ENCODE results near the gene ADGRG3. TPM values are rescaled to one million over a fixed set of nuclear protein-coding genes. Genes with fewer than 3 reads are reported as not detected.

ADGRG3 gene
- total and polyA plus RNA-seq, 2 experiments from 2014 or later: not detected

GRCh38 chr16:57660715-57661463, 7.2 kb upstream of the ADGRG3 start:
- Histone ChIP-seq H3K4me1 (ENCODE audit: insufficient read depth) (no peaks in the 10 kb centered on the region), H3K9me3 (ENCODE audit: low read depth) (no peaks in the 10 kb centered on the region), H3K4me2 (no peak overlapping the region), H3K27me3 (no peaks in the 10 kb centered on the region), H3K4me3 (no peak overlapping the region), H3K79me2 (no peaks in the 10 kb centered on the region), H3K27ac (no peak overlapping the region), H4K20me1 (ENCODE audit: insufficient read depth, poor library complexity, severe bottlenecking) (no peaks in the 10 kb centered on the region), H3K36me3 (replicated peaks; ENCODE audit: insufficient read depth, low read depth) (no peaks in the 10 kb centered on the region), H3K9me2 (replicated peaks; ENCODE audit: insufficient read depth) (no peaks in the 10 kb centered on the region), H2AFZ (no peak overlapping the region)
- no peak for TF ChIP-seq EZH2 (IDR thresholded peaks at IDR 0.05; ENCODE audit: borderline replicate concordance)
- no peak for DNase-seq (ENCODE audit: low spot score)
- WGBS (ENCODE audit: low lambda C conversion rate, missing lambda C conversion rate): 96% methylated on average over 11 of the region's 11 CpGs

GRCh38 chr16:57661510-57661909, 6.6 kb upstream of the ADGRG3 start:
- no peak overlapping the region for H2AFZ ChIP-seq
- no peaks in the 10 kb centered on the region for H4K20me1 ChIP-seq (ENCODE audit: insufficient read depth, poor library complexity, severe bottlenecking)
- no peaks in the 10 kb centered on the region for H3K4me1 ChIP-seq (ENCODE audit: insufficient read depth)
- no peaks in the 10 kb centered on the region for H3K79me2 ChIP-seq
- H3K27ac ChIP-seq: no peak overlapping the region
- H3K4me3 ChIP-seq: no peak overlapping the region
- H3K36me3 ChIP-seq (replicated peaks; ENCODE audit: insufficient read depth, low read depth): no peaks in the 10 kb centered on the region
- no peaks in the 10 kb centered on the region for H3K9me2 ChIP-seq (replicated peaks; ENCODE audit: insufficient read depth)
- no peaks in the 10 kb centered on the region for H3K27me3 ChIP-seq
- TF ChIP-seq EZH2 (IDR thresholded peaks at IDR 0.05; ENCODE audit: borderline replicate concordance): no peak
- no peak for TF ChIP-seq EZH2phosphoT487 (IDR thresholded peaks at IDR 0.05; ENCODE audit: low read depth, severe bottlenecking, unreplicated experiment)
- TF ChIP-seq CTCF (IDR thresholded peaks at IDR 0.05; ENCODE audit: poor library complexity): no peak
- 75% methylated on average over 7 of the region's 7 CpGs for WGBS (ENCODE audit: low lambda C conversion rate, missing lambda C conversion rate)
- no peaks in the 10 kb centered on the region for H3K9me3 ChIP-seq (ENCODE audit: low read depth)
- no peak for DNase-seq (ENCODE audit: low spot score)
- no peak overlapping the region for H3K4me2 ChIP-seq

- Histone ChIP-seq H3K27ac (no peak overlapping the region), H3K9me2 (replicated peaks; ENCODE audit: insufficient read depth) (no peaks in the 10 kb centered on the region), H2AFZ (no peak overlapping the region), H3K9me3 (ENCODE audit: low read depth) (no peaks in the 10 kb centered on the region), H3K79me2 (no peaks in the 10 kb centered on the region), H3K4me1 (ENCODE audit: insufficient read depth) (no peaks in the 10 kb centered on the region), H4K20me1 (ENCODE audit: insufficient read depth, poor library complexity, severe bottlenecking) (no peaks in the 10 kb centered on the region), H3K36me3 (replicated peaks; ENCODE audit: insufficient read depth, low read depth) (no peaks in the 10 kb centered on the region), H3K27me3 (no peaks in the 10 kb centered on the region), H3K4me3 (no peak overlapping the region), H3K4me2 (no peak overlapping the region)
- DNase-seq (ENCODE audit: low spot score): no peak
- 93% methylated on average over 20 of the region's 20 CpGs for WGBS (ENCODE audit: low lambda C conversion rate, missing lambda C conversion rate)
- TF ChIP-seq EZH2 (IDR thresholded peaks at IDR 0.05; ENCODE audit: borderline replicate concordance): no peak
- TF ChIP-seq EZH2phosphoT487 (IDR thresholded peaks at IDR 0.05; ENCODE audit: low read depth, severe bottlenecking, unreplicated experiment): no peak
- no peak for TF ChIP-seq CTCF (IDR thresholded peaks at IDR 0.05; ENCODE audit: poor library complexity)
These were observed 5.9 kb upstream of the ADGRG3 start for GRCh38 chr16:57661936-57662906.

- H3K4me2 ChIP-seq: no peak overlapping the region
- H3K27me3 ChIP-seq: no peaks in the 10 kb centered on the region
- DNase-seq (ENCODE audit: low spot score): no peak
- H2AFZ ChIP-seq: no peak overlapping the region
- H4K20me1 ChIP-seq (ENCODE audit: insufficient read depth, poor library complexity, severe bottlenecking): no peaks in the 10 kb centered on the region
- H3K9me2 ChIP-seq (replicated peaks; ENCODE audit: insufficient read depth): no peaks in the 10 kb centered on the region
- H3K79me2 ChIP-seq: no peaks in the 10 kb centered on the region
- no peaks in the 10 kb centered on the region for H3K4me1 ChIP-seq (ENCODE audit: insufficient read depth)
- TF ChIP-seq CTCF (IDR thresholded peaks at IDR 0.05; ENCODE audit: poor library complexity): no peak
- no peak for TF ChIP-seq EZH2phosphoT487 (IDR thresholded peaks at IDR 0.05; ENCODE audit: low read depth, severe bottlenecking, unreplicated experiment)
- WGBS (ENCODE audit: low lambda C conversion rate, missing lambda C conversion rate): 95% methylated on average over 16 of the region's 21 CpGs
- H3K27ac ChIP-seq: no peak overlapping the region
- no peaks in the 10 kb centered on the region for H3K36me3 ChIP-seq (replicated peaks; ENCODE audit: insufficient read depth, low read depth)
- H3K4me3 ChIP-seq: no peak overlapping the region
- H3K9me3 ChIP-seq (ENCODE audit: low read depth): no peaks in the 10 kb centered on the region
These were observed 4.7 kb upstream of the ADGRG3 start for GRCh38 chr16:57663436-57663835.
